ENCODE measurements around the gene ALDH1A1. TPM values are rescaled to one million over a fixed set of nuclear protein-coding genes. Genes with fewer than 3 reads are reported as not detected.
A peak's percentile ranks its signal among the peaks of the same experiment; 100 is the strongest.

The ALDH1A1 gene
- total RNA-seq, 2 donors from 2014 or later, result 16.8 to 427 TPM

GRCh38 chr9:72981433-72981832 is 28.6 kb upstream of the ALDH1A1 start:
- no peaks in the 10 kb centered on the region for H3K9me3 ChIP-seq
- H3K36me3 ChIP-seq, result no peaks in the 10 kb centered on the region
- H3K27me3 ChIP-seq (replicated peaks; ENCODE audit: insufficient read depth), result no peaks in the 10 kb centered on the region
- intact Hi-C loops (cut with DNase I), result no loop called here
- no peaks in the 10 kb centered on the region for H3K4me1 ChIP-seq (replicated peaks)
- no peak overlapping the region for H3K4me3 ChIP-seq
- 97% methylated on average over 5 of the region's 5 CpGs for WGBS
- no peak overlapping the region for H3K27ac ChIP-seq
- DNase-seq (ENCODE audit: low spot score), result no peak
- TF ChIP-seq POLR2AphosphoS5 (IDR thresholded peaks at IDR 0.05), result no peak
- no peak for TF ChIP-seq CTCF (IDR thresholded peaks at IDR 0.05)
- no peak for TF ChIP-seq POLR2A (IDR thresholded peaks at IDR 0.05)

- Histone ChIP-seq H3K9me3 (no peaks in the 10 kb centered on the region), H3K4me3 (no peak overlapping the region), H3K4me1 (replicated peaks) (no peaks in the 10 kb centered on the region), H3K36me3 (no peaks in the 10 kb centered on the region), H3K27me3 (replicated peaks; ENCODE audit: insufficient read depth) (no peaks in the 10 kb centered on the region), H3K27ac (no peak overlapping the region)
- intact Hi-C loops (cut with DNase I), result no loop called here
- no peak for TF ChIP-seq CTCF (IDR thresholded peaks at IDR 0.05)
- TF ChIP-seq POLR2A (IDR thresholded peaks at IDR 0.05), result no peak
- no peak for TF ChIP-seq POLR2AphosphoS5 (IDR thresholded peaks at IDR 0.05)
- DNase-seq (ENCODE audit: low spot score), result no peak
- 32% methylated on average over 12 of the region's 12 CpGs for WGBS
These were observed 27.9 kb upstream of the ALDH1A1 start for GRCh38 chr9:72980600-72981265.

- no peaks in the 10 kb centered on the region for H3K36me3 ChIP-seq
- intact Hi-C loops (cut with DNase I), result no loop called here
- TF ChIP-seq POLR2AphosphoS5 (IDR thresholded peaks at IDR 0.05), result no peak
- TF ChIP-seq POLR2A (IDR thresholded peaks at IDR 0.05), result no peak
- no peak for TF ChIP-seq CTCF (IDR thresholded peaks at IDR 0.05)
- no peak overlapping the region for H3K4me3 ChIP-seq
- no peak overlapping the region for H3K27ac ChIP-seq
- no peak for DNase-seq (ENCODE audit: low spot score)
- no peaks in the 10 kb centered on the region for H3K4me1 ChIP-seq (replicated peaks)
- no peaks in the 10 kb centered on the region for H3K27me3 ChIP-seq (replicated peaks; ENCODE audit: insufficient read depth)
- no peaks in the 10 kb centered on the region for H3K9me3 ChIP-seq
- WGBS, result 77% methylated on average over 2 of the region's 2 CpGs
These were observed 27.3 kb upstream of the ALDH1A1 start for GRCh38 chr9:72980183-72980582.

GRCh38 chr9:72979405-72980100 is 26.7 kb upstream of the ALDH1A1 start:
- Histone ChIP-seq H3K4me1 (replicated peaks) (no peaks in the 10 kb centered on the region), H3K9me3 (no peaks in the 10 kb centered on the region), H3K4me3 (no peak overlapping the region), H3K36me3 (no peaks in the 10 kb centered on the region), H3K27me3 (replicated peaks; ENCODE audit: insufficient read depth) (no peaks in the 10 kb centered on the region), H3K27ac (no peak overlapping the region)
- intact Hi-C loops (cut with DNase I), result no loop called here
- no peak for DNase-seq (ENCODE audit: low spot score)
- TF ChIP-seq CTCF (IDR thresholded peaks at IDR 0.05) (no peak), POLR2A (IDR thresholded peaks at IDR 0.05) (no peak), POLR2AphosphoS5 (IDR thresholded peaks at IDR 0.05) (no peak)
- WGBS, result 52% methylated on average over 1 of the region's 1 CpG

- 21% methylated on average over 1 of the region's 1 CpG for WGBS
- no peak overlapping the region for H3K4me3 ChIP-seq
- H3K36me3 ChIP-seq, result no peaks in the 10 kb centered on the region
- no peaks in the 10 kb centered on the region for H3K27me3 ChIP-seq (replicated peaks; ENCODE audit: insufficient read depth)
- intact Hi-C loops (cut with DNase I), result no loop called here
- H3K4me1 ChIP-seq (replicated peaks), result no peaks in the 10 kb centered on the region
- peak; percentile 35 for DNase-seq (ENCODE audit: low spot score)
- TF ChIP-seq CTCF (IDR thresholded peaks at IDR 0.05) (no peak), POLR2AphosphoS5 (IDR thresholded peaks at IDR 0.05) (peak; percentile 66)
- no peak overlapping the region for H3K27ac ChIP-seq
- H3K9me3 ChIP-seq, result no peaks in the 10 kb centered on the region
These were observed 25.9 kb upstream of the ALDH1A1 start for GRCh38 chr9:72978744-72979143.

Measured in prostate gland (tissue), 2 donors.